Measurements from ENCODE around the gene ENHO. TPM values are rescaled to one million over a fixed set of nuclear protein-coding genes. Genes with fewer than 3 reads are reported as not detected.

ENHO gene
- 1.2 to 2.9 TPM (median 2.3 TPM) in 5 replicates for total RNA-seq (2022; extraction: Qiagen RNA extraction)

GRCh38 chr9:34522971-34523797 lies at the start of gene ENHO:
TSS of gene ENHO (minus strand) at chr9:34522990. CDS start at chr9:34521695, 1,295 bp downstream.

Other genes starting within 250 kb of the ENHO start
- gene KIF24, start 193.7 kb downstream of the ENHO start, total RNA-seq (2022; extraction: Qiagen RNA extraction): 2.7 to 3.7 TPM (median 3.4 TPM) in 5 replicates
- 22.5 to 26.7 TPM (median 25.4 TPM) in 5 replicates for gene NUDT2, start 193.4 kb downstream of the ENHO start, total RNA-seq (2022; extraction: Qiagen RNA extraction)
- 4.1 to 6.9 TPM (median 6.3 TPM) in 5 replicates for gene MYORG, start 146.1 kb downstream of the ENHO start, total RNA-seq (2022; extraction: Qiagen RNA extraction)
- 15.7 to 18.8 TPM (median 17.7 TPM) in 5 replicates for gene FAM219A, start 64.4 kb downstream of the ENHO start, total RNA-seq (2022; extraction: Qiagen RNA extraction)
- 0.23 to 0.64 TPM (median 0.45 TPM) in 4 of 5 replicates, not detected in the other for gene DNAI1, start 64.2 kb downstream of the ENHO start, total RNA-seq (2022; extraction: Qiagen RNA extraction)
- 0.13 to 0.15 TPM (median 0.14 TPM) in 3 of 5 replicates, not detected in the others for gene CNTFR, start 66.7 kb upstream of the ENHO start, total RNA-seq (2022; extraction: Qiagen RNA extraction)
- 40.2 to 46.0 TPM (median 43.4 TPM) in 5 replicates for gene RPP25L, start 89.1 kb upstream of the ENHO start, total RNA-seq (2022; extraction: Qiagen RNA extraction)
- 105 to 114 TPM (median 111 TPM) in 5 replicates for gene DCTN3, start 97.5 kb upstream of the ENHO start, total RNA-seq (2022; extraction: Qiagen RNA extraction)
- gene ARID3C, start 106.1 kb upstream of the ENHO start, total RNA-seq (2022; extraction: Qiagen RNA extraction): 0.09 to 0.39 TPM (median 0.17 TPM) in 5 replicates
- gene SIGMAR1, start 114.8 kb upstream of the ENHO start, total RNA-seq (2022; extraction: Qiagen RNA extraction): 161 to 195 TPM (median 192 TPM) in 5 replicates
- gene GALT, start 123.7 kb upstream of the ENHO start, total RNA-seq (2022; extraction: Qiagen RNA extraction): 16.1 to 20.8 TPM (median 19.0 TPM) in 5 replicates
- 4.7 to 8.1 TPM (median 6.3 TPM) in 5 replicates for gene IL11RA, start 129.2 kb upstream of the ENHO start, total RNA-seq (2022; extraction: Qiagen RNA extraction)
- 0.28 TPM in 1 of 5 replicates, not detected in the others for gene CCL27, start 139.7 kb upstream of the ENHO start, total RNA-seq (2022; extraction: Qiagen RNA extraction)
- not detected in 5 replicates for gene CCL19, start 168.3 kb upstream of the ENHO start, total RNA-seq (2022; extraction: Qiagen RNA extraction)
- not detected in 5 replicates for gene CCL21, start 187.1 kb upstream of the ENHO start, total RNA-seq (2022; extraction: Qiagen RNA extraction)

Measured in A549 treated with Mapracorat at 1 μM for 4 hours (cell line).